Activated CD4-positive, alpha-beta T cell treated with anti-CD3 and anti-CD28 coated beads, Interleukin-2, amount 10 ng/mL, durations not matched to agents 7 days and 5 days (primary cell): Measurements from ENCODE around the gene TWIST2. TPM values are rescaled to one million over a fixed set of nuclear protein-coding genes. Genes with fewer than 3 reads are reported as not detected.

Source experiments
- CTCF ChIA-PET: fragments of 350-600 bp; sonication (Branson Sonifier 250); formaldehyde crosslinking; loops from one replicate; lab custom pipeline; 2021; ENCODE audit warnings: antibody characterized with exemption; lab: Charles Lee
- POLR2A ChIA-PET: fragments of 350-600 bp; sonication (Branson Sonifier 250); formaldehyde crosslinking; loops from one replicate; lab custom pipeline; 2021; ENCODE audit warnings: antibody characterized with exemption; lab: Charles Lee
- DNase-seq: peaks from one replicate; pipeline ENCODE4 v3.0.0-alpha.2; 2020
- H3K27ac Mint-ChIP-seq: one replicate; pipeline ENCODE4 v1.8.0; 2021; ENCODE audit warnings: mild to moderate bottlenecking, moderate library complexity, mixed read lengths
- H3K27me3 Mint-ChIP-seq: one replicate; pipeline ENCODE4 v1.8.0; 2021; ENCODE audit warnings: mixed read lengths
- H3K36me3 Mint-ChIP-seq: one replicate; pipeline ENCODE4 v1.8.0; 2021; ENCODE audit warnings: low read depth, mixed read lengths
- H3K4me1 Mint-ChIP-seq: one replicate; pipeline ENCODE4 v1.8.0; 2021; ENCODE audit warnings: mixed read lengths
- H3K4me3 Mint-ChIP-seq: one replicate; pipeline ENCODE4 v1.8.0; 2021; ENCODE audit warnings: mild to moderate bottlenecking, moderate library complexity, mixed read lengths
- H3K9me3 Mint-ChIP-seq: one replicate; pipeline ENCODE4 v1.8.0; 2021; ENCODE audit warnings: mixed read lengths
- total RNA-seq, 2 experiments: library from RNA; stranded (reverse); gene quantifications; one replicate each; pipeline ENCODE4 v1.2.3, GENCODE V29; 2021

Gene TWIST2
- total RNA-seq, 2 experiments from 2014 or later = not detected

- no peak for DNase-seq
- Mint-ChIP-seq H3K27ac (no peak overlapping the region), H3K4me1 (no peaks in the 10 kb centered on the region), H3K27me3 (peaks cover 2% of the 10 kb centered on the region), H3K9me3 (no peaks in the 10 kb centered on the region), H3K4me3 (no peak overlapping the region), H3K36me3 (no peaks in the 10 kb centered on the region)
- ChIA-PET CTCF (no interaction called here), POLR2A (no interaction called here)
Measured at GRCh38 chr2:238924032-238924431, 76.1 kb downstream of the TWIST2 start.

DNA sequence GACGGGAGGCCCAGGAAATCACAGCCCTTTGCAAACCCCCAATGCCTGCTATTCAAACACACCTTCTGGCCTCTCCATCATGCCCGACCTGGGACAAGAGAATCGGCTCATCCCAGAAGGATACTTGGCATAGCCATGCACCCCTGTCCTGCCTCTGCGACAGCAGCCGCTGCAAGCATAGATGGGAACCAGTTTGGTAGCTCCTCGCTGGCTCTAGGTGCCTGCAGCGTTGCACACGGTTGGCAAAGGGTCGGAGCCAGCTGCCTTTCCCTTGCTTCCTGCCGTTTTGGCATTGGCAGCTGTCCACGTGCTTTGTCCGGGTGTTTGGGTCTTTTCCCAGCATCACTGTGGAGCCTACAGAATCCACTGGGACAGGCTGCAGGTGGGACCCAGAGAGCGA, 76.9 kb downstream of the TWIST2 start:
- no peak for DNase-seq
- H3K9me3 Mint-ChIP-seq = no peaks in the 10 kb centered on the region
- H3K4me1 Mint-ChIP-seq = no peaks in the 10 kb centered on the region
- ChIA-PET POLR2A (no interaction called here), CTCF (interaction anchor here (0.5 kb wide), 1 partner anchor 248 kb away, joined by 3 read pairs; no protein-coding TSS in a partner anchor)
- H3K36me3 Mint-ChIP-seq = no peaks in the 10 kb centered on the region
- H3K4me3 Mint-ChIP-seq = no peak overlapping the region
- H3K27me3 Mint-ChIP-seq = no peaks in the 10 kb centered on the region
- no peak overlapping the region for H3K27ac Mint-ChIP-seq

- Mint-ChIP-seq H3K9me3 (no peaks in the 10 kb centered on the region), H3K27ac (no peak overlapping the region), H3K4me1 (no peaks in the 10 kb centered on the region), H3K4me3 (no peak overlapping the region), H3K27me3 (no peaks in the 10 kb centered on the region), H3K36me3 (no peaks in the 10 kb centered on the region)
- CTCF ChIA-PET = interaction anchor here (0.5 kb wide), 1 partner anchor 247 kb away, joined by 3 read pairs; no protein-coding TSS in a partner anchor
- no peak for DNase-seq
- POLR2A ChIA-PET = no interaction called here
Measured at GRCh38 chr2:238925281-238925680, 77.4 kb downstream of the TWIST2 start.

- no peak overlapping the region for H3K27ac Mint-ChIP-seq
- H3K36me3 Mint-ChIP-seq = no peaks in the 10 kb centered on the region
- no peaks in the 10 kb centered on the region for H3K4me1 Mint-ChIP-seq
- no peak overlapping the region for H3K4me3 Mint-ChIP-seq
- POLR2A ChIA-PET = no interaction called here
- H3K9me3 Mint-ChIP-seq = no peaks in the 10 kb centered on the region
- CTCF ChIA-PET = no interaction called here
- H3K27me3 Mint-ChIP-seq = peaks cover 6% of the 10 kb centered on the region
- DNase-seq = no peak
Measured at GRCh38 chr2:238925816-238926521, 78.1 kb downstream of the TWIST2 start.

- no peak for DNase-seq
- H3K4me3 Mint-ChIP-seq = no peak overlapping the region
- H3K9me3 Mint-ChIP-seq = no peaks in the 10 kb centered on the region
- no peak overlapping the region for H3K27ac Mint-ChIP-seq
- no peaks in the 10 kb centered on the region for H3K36me3 Mint-ChIP-seq
- CTCF ChIA-PET = no interaction called here
- H3K4me1 Mint-ChIP-seq = no peaks in the 10 kb centered on the region
- POLR2A ChIA-PET = no interaction called here
- peaks cover 12% of the 10 kb centered on the region for H3K27me3 Mint-ChIP-seq
Measured at GRCh38 chr2:238926761-238927611, 79.1 kb downstream of the TWIST2 start.

DNA sequence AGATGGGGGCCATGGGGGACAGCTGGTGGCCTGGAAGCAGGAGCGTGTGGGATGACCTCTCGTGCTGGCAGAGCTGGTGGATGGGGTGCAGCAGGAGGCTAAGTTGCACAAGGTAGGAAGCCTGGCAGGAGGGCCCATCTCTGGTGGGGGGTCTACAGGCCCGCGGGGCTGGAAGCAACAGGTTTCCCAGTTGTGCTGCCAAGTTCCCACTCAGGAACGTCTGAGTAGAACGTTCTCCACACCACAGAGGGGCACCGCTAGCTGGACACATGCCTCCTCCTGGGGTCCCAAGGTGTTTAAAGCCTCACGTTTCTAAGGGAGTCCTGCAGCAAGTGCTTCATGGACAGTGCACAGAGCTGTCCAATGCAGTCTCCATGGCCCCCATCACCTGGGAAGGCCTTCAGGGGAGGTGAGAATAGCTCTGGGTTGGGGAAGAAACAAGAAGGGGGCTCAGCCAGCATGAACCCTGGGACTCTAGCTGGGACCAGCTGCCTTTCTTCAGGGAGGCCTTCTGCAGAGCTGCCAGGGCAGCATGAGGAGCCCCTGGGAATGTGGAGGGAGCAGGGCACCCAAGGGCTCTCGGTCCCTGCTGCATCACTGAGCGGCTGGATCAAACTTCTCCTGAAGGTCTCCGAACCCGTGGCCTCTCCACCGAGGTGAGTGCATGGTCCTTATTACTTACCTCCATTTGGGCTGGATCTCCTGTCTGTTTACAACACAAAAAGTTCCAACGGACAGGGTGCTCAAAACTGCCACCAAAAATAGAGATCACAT, 80.0 kb downstream of the TWIST2 start:
- CTCF ChIA-PET = no interaction called here

DNA sequence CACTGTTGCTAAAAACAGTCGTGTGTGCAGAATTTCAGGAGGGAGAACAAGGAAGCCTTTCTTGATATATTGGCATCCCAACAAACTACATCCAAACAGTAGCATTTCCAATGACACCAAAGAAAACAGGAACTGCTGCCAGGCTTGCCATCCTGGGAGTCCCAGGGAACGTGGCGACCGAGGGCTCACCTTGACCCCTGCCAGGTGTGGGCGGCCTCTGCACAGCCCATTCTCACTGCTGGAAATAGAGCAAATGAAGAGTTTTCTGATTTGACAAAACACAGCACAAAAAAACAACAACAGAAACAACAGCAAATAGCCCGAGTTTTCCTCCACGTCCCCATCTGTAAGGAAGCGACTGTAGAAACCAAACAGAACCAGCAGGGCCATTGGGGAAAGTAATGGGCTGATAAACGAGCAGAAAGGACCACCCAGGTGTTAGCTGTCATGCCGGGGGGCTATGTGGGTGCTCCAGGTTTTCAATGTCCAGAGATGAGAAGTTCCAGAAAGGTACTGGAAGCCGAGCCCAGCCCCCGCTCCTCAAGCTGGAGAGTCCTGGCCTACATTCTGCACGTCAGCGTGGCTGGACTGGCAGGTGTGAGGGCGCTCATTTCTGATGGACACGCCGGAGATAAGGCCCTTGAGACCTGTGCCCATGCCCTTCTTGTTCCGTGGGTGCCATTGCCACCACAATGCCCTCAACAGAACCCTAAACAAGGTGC, 80.8 kb downstream of the TWIST2 start:
- POLR2A ChIA-PET = no interaction called here
- CTCF ChIA-PET = no interaction called here
- Mint-ChIP-seq H3K9me3 (no peaks in the 10 kb centered on the region), H3K27me3 (peaks cover 20% of the 10 kb centered on the region), H3K27ac (no peak overlapping the region), H3K4me1 (no peaks in the 10 kb centered on the region), H3K36me3 (no peaks in the 10 kb centered on the region), H3K4me3 (no peak overlapping the region)
- DNase-seq = no peak

More for the DNA sequence above, 80.0 kb downstream of the TWIST2 start:
- no peak for DNase-seq
- Mint-ChIP-seq H3K4me3 (no peak overlapping the region), H3K36me3 (no peaks in the 10 kb centered on the region), H3K27me3 (peaks cover 19% of the 10 kb centered on the region), H3K27ac (no peak overlapping the region), H3K4me1 (no peaks in the 10 kb centered on the region), H3K9me3 (no peaks in the 10 kb centered on the region)
- POLR2A ChIA-PET = no interaction called here

DNA sequence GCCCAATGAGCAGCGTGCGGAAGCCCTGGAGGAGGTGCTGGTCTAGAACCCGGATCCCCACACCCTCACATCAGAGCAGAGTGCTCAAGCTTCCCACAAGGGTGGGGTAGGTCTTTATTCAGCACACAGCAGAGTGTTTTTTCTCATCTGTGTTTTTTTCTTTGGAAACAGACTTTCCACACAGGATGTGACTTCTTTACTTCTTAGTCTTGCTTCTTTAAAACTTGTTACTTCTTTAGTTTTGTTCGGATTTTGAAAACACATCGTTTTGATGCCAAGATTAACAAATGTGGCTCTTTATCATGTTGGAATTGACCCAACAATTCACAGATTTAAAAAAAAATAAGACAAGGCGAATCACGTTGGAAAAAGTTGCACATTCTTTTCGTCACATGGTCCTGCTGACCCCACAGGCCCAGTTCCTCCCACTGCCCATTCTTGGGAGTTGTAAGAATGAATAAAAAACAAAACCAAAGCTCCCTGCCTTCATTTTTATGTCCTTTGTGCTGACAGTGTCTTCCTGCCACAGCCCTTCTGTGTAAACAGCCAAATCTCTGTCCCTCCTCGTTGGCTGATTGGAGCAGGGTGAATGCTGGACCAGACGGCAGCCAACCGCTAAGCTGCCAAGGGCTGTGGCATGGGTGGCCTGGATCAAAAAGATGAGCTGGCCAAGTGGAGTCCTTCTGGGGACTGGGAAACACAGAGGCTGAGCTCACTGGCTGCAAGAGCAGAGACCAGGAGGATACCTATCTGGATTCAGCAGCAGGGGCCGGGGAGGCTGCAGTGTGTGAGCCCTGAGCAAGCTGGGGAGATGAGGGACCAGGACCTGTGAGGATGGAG, 81.6 kb downstream of the TWIST2 start:
- CTCF ChIA-PET = interaction anchor here (0.6 kb wide), 1 partner anchor 1169 kb away, joined by 3 read pairs; no protein-coding TSS in a partner anchor
- Mint-ChIP-seq H3K27ac (no peak overlapping the region), H3K36me3 (no peaks in the 10 kb centered on the region), H3K4me1 (no peaks in the 10 kb centered on the region), H3K27me3 (peaks cover 26% of the 10 kb centered on the region), H3K4me3 (no peak overlapping the region), H3K9me3 (no peaks in the 10 kb centered on the region)
- DNase-seq = no peak
- POLR2A ChIA-PET = no interaction called here

DNA sequence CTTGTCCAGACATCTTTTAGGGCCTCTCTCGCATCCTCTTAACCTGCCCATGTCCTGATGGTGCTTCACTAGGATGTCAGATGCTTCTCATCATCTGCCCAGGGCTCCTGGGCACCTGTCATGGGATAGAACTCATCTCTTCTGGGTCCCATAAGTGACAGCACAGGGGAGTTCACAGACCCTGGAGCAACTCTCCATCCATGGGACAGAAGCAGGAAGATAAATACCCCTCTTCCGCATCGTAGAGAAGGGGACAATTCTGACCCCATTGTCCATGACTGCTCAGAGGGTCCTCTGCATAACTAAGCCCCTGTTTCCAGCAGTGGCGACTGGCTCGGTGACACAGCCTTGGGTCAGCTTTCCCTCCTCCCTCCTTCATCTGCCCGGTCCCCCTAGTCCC, 82.3 kb downstream of the TWIST2 start:
- H3K4me1 Mint-ChIP-seq = no peaks in the 10 kb centered on the region
- POLR2A ChIA-PET = no interaction called here
- H3K9me3 Mint-ChIP-seq = no peaks in the 10 kb centered on the region
- H3K27ac Mint-ChIP-seq = no peak overlapping the region
- CTCF ChIA-PET = no interaction called here
- H3K4me3 Mint-ChIP-seq = no peak overlapping the region
- DNase-seq = no peak
- H3K36me3 Mint-ChIP-seq = no peaks in the 10 kb centered on the region
- peaks cover 29% of the 10 kb centered on the region for H3K27me3 Mint-ChIP-seq

DNA sequence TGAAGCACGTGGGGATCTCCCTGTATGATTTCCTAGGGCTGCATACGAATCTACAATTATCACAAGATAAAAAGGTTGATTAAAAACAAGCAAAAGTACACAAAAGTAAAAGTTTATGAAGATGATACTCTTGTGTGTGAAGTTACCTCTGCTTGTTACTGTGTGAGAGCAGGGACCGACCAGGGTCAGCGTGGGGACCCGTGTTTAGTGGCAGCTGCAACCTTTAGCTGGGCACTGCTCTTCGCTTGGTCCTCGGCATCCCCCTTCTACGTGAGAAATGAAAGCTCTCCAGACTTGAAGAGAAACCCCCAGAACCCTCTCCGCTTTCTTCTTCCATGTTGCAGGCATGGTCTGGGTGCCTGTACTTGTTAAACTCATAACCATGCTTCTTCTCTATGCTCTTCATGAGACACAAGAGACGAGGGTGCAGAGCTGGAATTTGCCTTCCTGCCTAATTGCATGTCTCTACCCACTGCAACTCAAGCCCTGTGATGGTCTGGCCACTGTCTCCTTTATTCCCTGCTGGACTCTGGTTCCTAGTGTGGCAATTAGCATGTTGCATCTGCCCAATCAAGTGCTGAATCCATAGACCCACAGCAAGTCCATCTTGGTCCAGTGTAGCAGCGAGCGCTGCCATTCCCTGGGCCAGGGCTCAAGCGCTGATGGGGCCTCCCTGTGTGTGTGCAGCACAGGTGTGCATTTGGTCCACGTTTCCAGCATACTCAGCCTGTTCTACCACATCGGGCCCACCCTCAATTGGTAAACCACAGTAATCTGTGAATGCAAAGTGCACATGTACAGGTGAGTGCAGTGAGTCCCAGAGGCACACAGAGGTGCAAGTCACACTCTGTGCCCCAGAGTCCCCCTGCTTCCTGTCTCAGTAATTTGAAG, 88.5 kb downstream of the TWIST2 start:
- H3K36me3 Mint-ChIP-seq = no peaks in the 10 kb centered on the region
- H3K4me3 Mint-ChIP-seq = no peak overlapping the region
- H3K27ac Mint-ChIP-seq = no peak overlapping the region

GRCh38 chr2:238938003-238938400, 90.1 kb downstream of the TWIST2 start:
- Mint-ChIP-seq H3K4me1 (no peaks in the 10 kb centered on the region), H3K9me3 (no peaks in the 10 kb centered on the region), H3K4me3 (no peak overlapping the region), H3K27ac (no peak overlapping the region), H3K36me3 (no peaks in the 10 kb centered on the region), H3K27me3 (peaks cover 10% of the 10 kb centered on the region)
- DNase-seq = no peak
- CTCF ChIA-PET = no interaction called here
- POLR2A ChIA-PET = no interaction called here

More for the DNA sequence above, 88.5 kb downstream of the TWIST2 start:
- ChIA-PET CTCF (no interaction called here), POLR2A (no interaction called here)
- DNase-seq = no peak
- Mint-ChIP-seq H3K9me3 (no peaks in the 10 kb centered on the region), H3K4me1 (no peaks in the 10 kb centered on the region), H3K27me3 (peaks cover 21% of the 10 kb centered on the region)
